ENCODE results near the gene PTGES3. TPM values are rescaled to one million over a fixed set of nuclear protein-coding genes. Genes with fewer than 3 reads are reported as not detected.

The PTGES3 gene
- total RNA-seq, 1 donor from 2014 or later: 298 TPM

DNA sequence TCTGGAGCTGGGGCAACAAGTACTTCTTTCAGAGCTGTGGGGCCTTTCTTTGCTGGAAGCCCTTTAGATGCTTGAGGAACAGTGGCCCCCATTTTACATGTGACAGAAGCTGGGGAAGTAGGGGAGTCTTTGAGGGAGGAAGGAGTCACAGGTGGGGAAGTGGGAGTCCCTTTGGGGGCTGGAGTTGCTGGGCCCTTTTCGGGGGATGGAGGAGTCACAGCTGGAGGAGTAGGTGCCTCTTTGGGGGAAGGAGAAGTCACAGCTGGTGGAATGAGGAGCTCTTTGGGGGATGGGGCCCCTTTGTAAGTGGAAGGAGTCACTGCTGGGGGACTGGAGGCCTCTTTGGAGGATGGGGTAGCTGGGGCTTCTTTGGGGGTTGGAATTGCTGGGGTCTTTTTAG, 28.4 kb upstream of the PTGES3 start:
- Histone ChIP-seq H4K20me1 (ENCODE audit: low read depth) (peaks cover 88% of the 10 kb centered on the region), H3K4me3 (no peak overlapping the region), H3K79me2 (ENCODE audit: low read depth) (peaks cover 68% of the 10 kb centered on the region), H3F3A (ENCODE audit: low read depth) (peaks cover 64% of the 10 kb centered on the region), H3K27ac (peak overlapping the region; percentile 83), H3K27me3 (no peaks in the 10 kb centered on the region), H3K36me3 (peaks cover 24% of the 10 kb centered on the region), H3K9me3 (ENCODE audit: low read depth) (no peaks in the 10 kb centered on the region), H2AFZ (replicated peaks) (no peak overlapping the region), H3K4me2 (no peak overlapping the region), H3K4me1 (peaks cover 23% of the 10 kb centered on the region), H3K9ac (no peak overlapping the region)
- Mint-ChIP-seq H3K27me3 (ENCODE audit: insufficient read depth, low read depth) (peaks cover 2% of the 10 kb centered on the region), H3K9me3 (no peaks in the 10 kb centered on the region), H3K4me1 (peaks cover 28% of the 10 kb centered on the region), H3K27ac (peak overlapping the region; percentile 35), H3K36me3 (peaks cover 74% of the 10 kb centered on the region), H3K4me3 (no peak overlapping the region)
- no peak for DNase-seq (ENCODE audit: low spot score)
- TF ChIP-seq EZH2 (IDR thresholded peaks at IDR 0.05) (no peak), EZH2phosphoT487 (IDR thresholded peaks at IDR 0.05) (no peak)
- TF ChIP-seq, protein P1, sequence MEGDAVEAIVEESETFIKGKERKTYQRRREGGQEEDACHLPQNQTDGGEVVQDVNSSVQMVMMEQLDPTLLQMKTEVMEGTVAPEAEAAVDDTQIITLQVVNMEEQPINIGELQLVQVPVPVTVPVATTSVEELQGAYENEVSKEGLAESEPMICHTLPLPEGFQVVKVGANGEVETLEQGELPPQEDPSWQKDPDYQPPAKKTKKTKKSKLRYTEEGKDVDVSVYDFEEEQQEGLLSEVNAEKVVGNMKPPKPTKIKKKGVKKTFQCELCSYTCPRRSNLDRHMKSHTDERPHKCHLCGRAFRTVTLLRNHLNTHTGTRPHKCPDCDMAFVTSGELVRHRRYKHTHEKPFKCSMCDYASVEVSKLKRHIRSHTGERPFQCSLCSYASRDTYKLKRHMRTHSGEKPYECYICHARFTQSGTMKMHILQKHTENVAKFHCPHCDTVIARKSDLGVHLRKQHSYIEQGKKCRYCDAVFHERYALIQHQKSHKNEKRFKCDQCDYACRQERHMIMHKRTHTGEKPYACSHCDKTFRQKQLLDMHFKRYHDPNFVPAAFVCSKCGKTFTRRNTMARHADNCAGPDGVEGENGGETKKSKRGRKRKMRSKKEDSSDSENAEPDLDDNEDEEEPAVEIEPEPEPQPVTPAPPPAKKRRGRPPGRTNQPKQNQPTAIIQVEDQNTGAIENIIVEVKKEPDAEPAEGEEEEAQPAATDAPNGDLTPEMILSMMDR (IDR thresholded peaks at IDR 0.05): no peak

DNA sequence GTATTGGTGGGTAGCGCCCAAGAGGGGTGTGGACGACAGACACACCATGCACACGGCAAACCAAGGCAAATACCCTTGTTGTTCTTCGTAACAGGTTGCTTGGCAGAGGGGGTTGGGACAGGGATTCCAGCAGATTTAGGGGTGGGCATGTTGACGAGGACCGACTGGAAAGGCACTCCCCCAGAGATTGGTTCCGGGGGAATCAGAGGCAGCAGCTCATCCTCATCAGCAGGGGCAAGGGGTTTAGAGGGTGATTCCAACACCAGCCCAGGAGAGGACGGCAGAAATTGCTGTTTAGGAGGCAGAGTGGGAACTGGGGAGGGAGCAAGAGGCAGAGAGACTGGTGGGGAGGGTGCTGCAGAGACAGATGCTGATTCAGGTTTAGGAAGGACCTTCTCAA, 27.7 kb upstream of the PTGES3 start:
- no peak overlapping the region for H2AFZ ChIP-seq (replicated peaks)
- DNase-seq (ENCODE audit: low spot score): no peak
- H3K4me2 ChIP-seq: no peak overlapping the region
- H3F3A ChIP-seq (ENCODE audit: low read depth): peaks cover 70% of the 10 kb centered on the region
- H3K9me3 ChIP-seq (ENCODE audit: low read depth): no peaks in the 10 kb centered on the region
- no peak overlapping the region for H3K9ac ChIP-seq
- TF ChIP-seq EZH2 (IDR thresholded peaks at IDR 0.05): no peak
- H3K4me1 Mint-ChIP-seq: peaks cover 25% of the 10 kb centered on the region
- peak overlapping the region; percentile 83 for H3K27ac ChIP-seq
- H3K36me3 ChIP-seq: peaks cover 24% of the 10 kb centered on the region
- H3K4me3 Mint-ChIP-seq: peak overlapping the region; percentile 38
- no peak overlapping the region for H3K4me3 ChIP-seq
- peaks cover 62% of the 10 kb centered on the region for H3K79me2 ChIP-seq (ENCODE audit: low read depth)
- H3K9me3 Mint-ChIP-seq: no peaks in the 10 kb centered on the region
- H3K27ac Mint-ChIP-seq: no peak overlapping the region
- peaks cover 71% of the 10 kb centered on the region for H3K36me3 Mint-ChIP-seq
- H4K20me1 ChIP-seq (ENCODE audit: low read depth): peaks cover 82% of the 10 kb centered on the region
- H3K27me3 Mint-ChIP-seq (ENCODE audit: insufficient read depth, low read depth): peaks cover 2% of the 10 kb centered on the region
- peaks cover 18% of the 10 kb centered on the region for H3K4me1 ChIP-seq
- H3K27me3 ChIP-seq: no peaks in the 10 kb centered on the region

DNA sequence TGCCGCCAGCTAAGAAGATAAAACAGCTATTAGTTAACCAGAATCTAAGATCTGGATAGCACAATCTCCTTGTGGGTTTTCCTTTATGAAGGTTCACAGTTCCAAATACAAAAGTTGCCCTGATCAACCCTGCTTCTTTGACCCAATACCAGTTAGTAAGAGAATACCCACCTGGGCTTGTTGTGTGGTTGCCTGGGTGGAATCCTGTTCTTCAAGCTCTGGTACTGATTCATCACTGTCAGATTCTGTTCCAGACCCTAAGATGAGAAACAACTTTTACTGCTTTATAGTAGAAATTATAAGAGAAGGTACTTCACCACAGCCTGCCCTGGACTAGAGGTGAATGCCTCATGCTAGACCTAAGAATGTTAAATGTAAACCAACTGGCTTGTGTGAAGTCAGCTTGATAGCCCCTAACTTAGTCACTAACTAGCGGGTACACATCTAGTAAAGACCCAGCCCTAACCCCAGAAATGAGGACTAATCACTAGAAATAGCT, 26.4 kb upstream of the PTGES3 start:
- Histone ChIP-seq H2AFZ (replicated peaks) (no peak overlapping the region), H3K27me3 (no peaks in the 10 kb centered on the region), H3K4me3 (no peak overlapping the region), H3K4me2 (no peak overlapping the region), H3K79me2 (ENCODE audit: low read depth) (peaks cover 49% of the 10 kb centered on the region), H4K20me1 (ENCODE audit: low read depth) (peaks cover 68% of the 10 kb centered on the region), H3K27ac (no peak overlapping the region), H3K9ac (no peak overlapping the region), H3K36me3 (peaks cover 24% of the 10 kb centered on the region), H3K4me1 (peaks cover 7% of the 10 kb centered on the region), H3K9me3 (ENCODE audit: low read depth) (no peaks in the 10 kb centered on the region), H3F3A (ENCODE audit: low read depth) (peaks cover 75% of the 10 kb centered on the region)
- Mint-ChIP-seq H3K27me3 (ENCODE audit: insufficient read depth, low read depth) (peaks cover 2% of the 10 kb centered on the region), H3K4me1 (peaks cover 18% of the 10 kb centered on the region), H3K4me3 (no peak overlapping the region), H3K9me3 (no peaks in the 10 kb centered on the region), H3K27ac (no peak overlapping the region), H3K36me3 (peaks cover 57% of the 10 kb centered on the region)
- TF ChIP-seq, protein P1 (IDR thresholded peaks at IDR 0.05): no peak
- TF ChIP-seq EZH2phosphoT487 (IDR thresholded peaks at IDR 0.05) (no peak), EZH2 (IDR thresholded peaks at IDR 0.05) (no peak)
- DNase-seq (ENCODE audit: low spot score): no peak

DNA sequence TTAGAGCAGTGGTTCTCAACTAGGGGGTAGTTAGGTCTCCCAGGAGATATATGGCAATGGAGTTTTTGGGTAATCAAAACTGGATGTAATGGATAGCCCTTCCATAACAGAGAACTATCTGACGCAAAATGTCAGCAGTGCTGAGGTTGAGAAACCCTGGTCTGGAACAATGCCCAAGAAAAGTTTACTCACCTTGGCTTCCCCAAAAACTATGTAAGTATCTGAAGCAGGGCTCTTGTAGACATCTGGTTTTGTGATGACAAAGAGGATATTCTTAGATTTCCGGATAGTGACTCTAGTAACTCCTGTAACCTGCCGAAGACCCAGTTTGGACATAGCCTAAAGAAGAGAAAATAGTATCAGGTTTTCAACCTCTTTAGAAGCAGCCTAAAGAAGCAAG, 25.3 kb upstream of the PTGES3 start:
- Histone ChIP-seq H3K27me3 (no peaks in the 10 kb centered on the region), H3K9me3 (ENCODE audit: low read depth) (no peaks in the 10 kb centered on the region), H2AFZ (replicated peaks) (no peak overlapping the region), H4K20me1 (ENCODE audit: low read depth) (peaks cover 57% of the 10 kb centered on the region), H3K9ac (no peak overlapping the region), H3K4me1 (no peaks in the 10 kb centered on the region), H3K4me3 (no peak overlapping the region), H3K79me2 (ENCODE audit: low read depth) (peaks cover 37% of the 10 kb centered on the region), H3K27ac (no peak overlapping the region), H3K4me2 (no peak overlapping the region), H3K36me3 (peaks cover 24% of the 10 kb centered on the region), H3F3A (ENCODE audit: low read depth) (peaks cover 80% of the 10 kb centered on the region)
- Mint-ChIP-seq H3K27me3 (ENCODE audit: insufficient read depth, low read depth) (peaks cover 2% of the 10 kb centered on the region), H3K9me3 (no peaks in the 10 kb centered on the region), H3K4me1 (peaks cover 9% of the 10 kb centered on the region), H3K4me3 (no peak overlapping the region), H3K27ac (no peak overlapping the region), H3K36me3 (peaks cover 48% of the 10 kb centered on the region)
- no peak for DNase-seq (ENCODE audit: low spot score)
- TF ChIP-seq EZH2phosphoT487 (IDR thresholded peaks at IDR 0.05): no peak
- TF ChIP-seq, protein P1 (IDR thresholded peaks at IDR 0.05): no peak
- TF ChIP-seq EZH2 (IDR thresholded peaks at IDR 0.05): no peak
